Measurements from ENCODE around the gene KRTAP10-8.
"Not testable (repeated sequence)": the region's sequence is repeated elsewhere in the genome, so short reads cannot be mapped to it uniquely, and the experiment has no call there.

KRTAP10-8 gene

GRCh38 chr21:44623575-44623974 lies 11.7 kb downstream of the KRTAP10-8 start:
- Histone ChIP-seq H3K56ac (ENCODE audit: low read length) (no peak overlapping the region), H3K27me3 (ENCODE audit: insufficient read depth, low read length, poor library complexity) (no peaks in the 10 kb centered on the region), H3K4ac (ENCODE audit: low read depth, low read length) (no peak overlapping the region), H2BK5ac (ENCODE audit: low read length) (no peak overlapping the region), H4K5ac (ENCODE audit: low read length) (no peak overlapping the region), H3K9ac (ENCODE audit: low read length) (no peak overlapping the region), H2BK120ac (ENCODE audit: low read depth, low read length) (no peak overlapping the region), H3K4me2 (ENCODE audit: low read length) (no peak overlapping the region), H3K79me2 (ENCODE audit: control insufficient read depth, insufficient read depth, low read length) (no peaks in the 10 kb centered on the region), H3K4me3 (ENCODE audit: low read length) (no peak overlapping the region), H3K36me3 (ENCODE audit: control insufficient read depth, insufficient read depth, low read length) (no peaks in the 10 kb centered on the region), H3K79me1 (ENCODE audit: low read length) (no peaks in the 10 kb centered on the region), H3K18ac (ENCODE audit: low read length) (no peak overlapping the region), H4K8ac (ENCODE audit: low read depth, low read length) (no peak overlapping the region), H3K27ac (ENCODE audit: low read depth, low read length) (no peak overlapping the region), H3K23ac (ENCODE audit: low read length) (no peak overlapping the region), H2AK5ac (ENCODE audit: low read length) (no peak overlapping the region), H2BK15ac (replicated peaks; ENCODE audit: low read depth) (no peak overlapping the region), H3K4me1 (ENCODE audit: control insufficient read depth, low read depth, low read length) (peaks cover 4% of the 10 kb centered on the region)
- DNase-seq = no peak

- H3K79me2 ChIP-seq (ENCODE audit: control insufficient read depth, insufficient read depth, low read length) = no peaks in the 10 kb centered on the region
- H3K4me3 ChIP-seq (ENCODE audit: low read length) = no peak overlapping the region
- WGBS (ENCODE audit: extremely low coverage, insufficient coverage, low lambda C conversion rate) = no CpG with 5 or more reads among the region's 7 CpGs
- DNase-seq = no peak
- H3K27ac ChIP-seq (ENCODE audit: low read depth, low read length) = no peak overlapping the region
- H3K27me3 ChIP-seq (ENCODE audit: insufficient read depth, low read length, poor library complexity) = no peaks in the 10 kb centered on the region
- no peak overlapping the region for H3K18ac ChIP-seq (ENCODE audit: low read length)
- no peak overlapping the region for H2BK15ac ChIP-seq (replicated peaks; ENCODE audit: low read depth)
- no peaks in the 10 kb centered on the region for H3K4me1 ChIP-seq (ENCODE audit: control insufficient read depth, low read depth, low read length)
- H3K36me3 ChIP-seq (ENCODE audit: control insufficient read depth, insufficient read depth, low read length) = no peaks in the 10 kb centered on the region
- no peak overlapping the region for H3K9ac ChIP-seq (ENCODE audit: low read length)
- H3K4me2 ChIP-seq (ENCODE audit: low read length) = no peak overlapping the region
- H3K56ac ChIP-seq (ENCODE audit: low read length) = no peak overlapping the region
- H2BK120ac ChIP-seq (ENCODE audit: low read depth, low read length) = no peak overlapping the region
- no peak overlapping the region for H2AK5ac ChIP-seq (ENCODE audit: low read length)
- no peak overlapping the region for H2BK5ac ChIP-seq (ENCODE audit: low read length)
- no peak overlapping the region for H3K4ac ChIP-seq (ENCODE audit: low read depth, low read length)
- H3K79me1 ChIP-seq (ENCODE audit: low read length) = no peaks in the 10 kb centered on the region
- H3K23ac ChIP-seq (ENCODE audit: low read length) = no peak overlapping the region
- no peak overlapping the region for H4K5ac ChIP-seq (ENCODE audit: low read length)
- no peak overlapping the region for H4K8ac ChIP-seq (ENCODE audit: low read depth, low read length)
Observed at GRCh38 chr21:44625756-44626155, 13.9 kb downstream of the KRTAP10-8 start.

GRCh38 chr21:44626262-44626661 lies 14.4 kb downstream of the KRTAP10-8 start:
- H3K4me2 ChIP-seq (ENCODE audit: low read length) = no peak overlapping the region
- H3K4ac ChIP-seq (ENCODE audit: low read depth, low read length) = no peak overlapping the region
- H3K56ac ChIP-seq (ENCODE audit: low read length) = no peak overlapping the region
- no peaks in the 10 kb centered on the region for H3K27me3 ChIP-seq (ENCODE audit: insufficient read depth, low read length, poor library complexity)
- H3K79me2 ChIP-seq (ENCODE audit: control insufficient read depth, insufficient read depth, low read length) = no peaks in the 10 kb centered on the region
- H3K4me1 ChIP-seq (ENCODE audit: control insufficient read depth, low read depth, low read length) = no peaks in the 10 kb centered on the region
- H2BK15ac ChIP-seq (replicated peaks; ENCODE audit: low read depth) = no peak overlapping the region
- WGBS (ENCODE audit: extremely low coverage, insufficient coverage, low lambda C conversion rate) = no CpG with 5 or more reads among the region's 10 CpGs
- H3K18ac ChIP-seq (ENCODE audit: low read length) = no peak overlapping the region
- H2BK5ac ChIP-seq (ENCODE audit: low read length) = no peak overlapping the region
- H4K8ac ChIP-seq (ENCODE audit: low read depth, low read length) = no peak overlapping the region
- H3K27ac ChIP-seq (ENCODE audit: low read depth, low read length) = no peak overlapping the region
- H3K36me3 ChIP-seq (ENCODE audit: control insufficient read depth, insufficient read depth, low read length) = no peaks in the 10 kb centered on the region
- H4K5ac ChIP-seq (ENCODE audit: low read length) = no peak overlapping the region
- no peaks in the 10 kb centered on the region for H3K79me1 ChIP-seq (ENCODE audit: low read length)
- DNase-seq = no peak
- H2AK5ac ChIP-seq (ENCODE audit: low read length) = no peak overlapping the region
- H3K23ac ChIP-seq (ENCODE audit: low read length) = no peak overlapping the region
- no peak overlapping the region for H3K9ac ChIP-seq (ENCODE audit: low read length)
- H3K4me3 ChIP-seq (ENCODE audit: low read length) = no peak overlapping the region
- H2BK120ac ChIP-seq (ENCODE audit: low read depth, low read length) = no peak overlapping the region

- Histone ChIP-seq H3K4me3 (ENCODE audit: low read length) (no peak within 1 kb of the TSS), H3K27me3 (ENCODE audit: insufficient read depth, low read length, poor library complexity) (no peaks in the 10 kb centered on the region), H3K79me2 (ENCODE audit: control insufficient read depth, insufficient read depth, low read length) (no peaks in the 10 kb centered on the region), H2BK15ac (replicated peaks; ENCODE audit: low read depth) (no peak within 1 kb of the TSS), H4K8ac (ENCODE audit: low read depth, low read length) (no peak within 1 kb of the TSS), H3K18ac (ENCODE audit: low read length) (no peak within 1 kb of the TSS), H3K9ac (ENCODE audit: low read length) (no peak within 1 kb of the TSS), H3K27ac (ENCODE audit: low read depth, low read length) (no peak within 1 kb of the TSS), H3K56ac (ENCODE audit: low read length) (no peak within 1 kb of the TSS), H3K79me1 (ENCODE audit: low read length) (no peaks in the 10 kb centered on the region), H3K23ac (ENCODE audit: low read length) (no peak within 1 kb of the TSS), H3K36me3 (ENCODE audit: control insufficient read depth, insufficient read depth, low read length) (no peaks in the 10 kb centered on the region), H2BK120ac (ENCODE audit: low read depth, low read length) (no peak within 1 kb of the TSS), H2AK5ac (ENCODE audit: low read length) (no peak within 1 kb of the TSS), H2BK5ac (ENCODE audit: low read length) (no peak within 1 kb of the TSS), H3K4me1 (ENCODE audit: control insufficient read depth, low read depth, low read length) (no peaks in the 10 kb centered on the region), H4K5ac (ENCODE audit: low read length) (no peak within 1 kb of the TSS), H3K4me2 (ENCODE audit: low read length) (no peak within 1 kb of the TSS), H3K4ac (ENCODE audit: low read depth, low read length) (no peak within 1 kb of the TSS)
- WGBS (ENCODE audit: extremely low coverage, insufficient coverage, low lambda C conversion rate) = no CpG with 5 or more reads among the region's 7 CpGs
- no peak for DNase-seq
Observed at GRCh38 chr21:44626673-44627143, 14.8 kb downstream of the KRTAP10-8 start, which contains the start of gene KRTAP10-9. Gene KRTAP10-9, plus strand, starts transcription at chr21:44627093. Its CDS starts 79 bp downstream, at chr21:44627172.

- H3K79me2 ChIP-seq (ENCODE audit: control insufficient read depth, insufficient read depth, low read length); H3K4ac ChIP-seq (ENCODE audit: low read depth, low read length); H2BK120ac ChIP-seq (ENCODE audit: low read depth, low read length); H4K5ac ChIP-seq (ENCODE audit: low read length); DNase-seq; H3K23ac ChIP-seq (ENCODE audit: low read length); H2AK5ac ChIP-seq (ENCODE audit: low read length); H3K4me3 ChIP-seq (ENCODE audit: low read length); H3K9ac ChIP-seq (ENCODE audit: low read length); H2BK5ac ChIP-seq (ENCODE audit: low read length); H3K27ac ChIP-seq (ENCODE audit: low read depth, low read length); H3K79me1 ChIP-seq (ENCODE audit: low read length); H3K27me3 ChIP-seq (ENCODE audit: insufficient read depth, low read length, poor library complexity); H3K36me3 ChIP-seq (ENCODE audit: control insufficient read depth, insufficient read depth, low read length); H4K8ac ChIP-seq (ENCODE audit: low read depth, low read length); H3K18ac ChIP-seq (ENCODE audit: low read length); H3K56ac ChIP-seq (ENCODE audit: low read length); H2BK15ac ChIP-seq (replicated peaks; ENCODE audit: low read depth); H3K4me2 ChIP-seq (ENCODE audit: low read length); H3K4me1 ChIP-seq (ENCODE audit: control insufficient read depth, low read depth, low read length): not testable (repeated sequence)
- WGBS (ENCODE audit: extremely low coverage, insufficient coverage, low lambda C conversion rate) = no CpG with 5 or more reads among the region's 20 CpGs
Observed at GRCh38 chr21:44627181-44627822, 15.4 kb downstream of the KRTAP10-8 start.

GRCh38 chr21:44627831-44628233 lies 16.0 kb downstream of the KRTAP10-8 start:
- H3K27me3 ChIP-seq (ENCODE audit: insufficient read depth, low read length, poor library complexity); H3K23ac ChIP-seq (ENCODE audit: low read length); H3K9ac ChIP-seq (ENCODE audit: low read length); H3K4ac ChIP-seq (ENCODE audit: low read depth, low read length); H3K79me2 ChIP-seq (ENCODE audit: control insufficient read depth, insufficient read depth, low read length); H3K36me3 ChIP-seq (ENCODE audit: control insufficient read depth, insufficient read depth, low read length); H2BK120ac ChIP-seq (ENCODE audit: low read depth, low read length); H3K18ac ChIP-seq (ENCODE audit: low read length); H3K4me3 ChIP-seq (ENCODE audit: low read length); H2BK15ac ChIP-seq (replicated peaks; ENCODE audit: low read depth); H3K79me1 ChIP-seq (ENCODE audit: low read length); H3K56ac ChIP-seq (ENCODE audit: low read length); H3K27ac ChIP-seq (ENCODE audit: low read depth, low read length); H4K8ac ChIP-seq (ENCODE audit: low read depth, low read length); DNase-seq; H2AK5ac ChIP-seq (ENCODE audit: low read length); H3K4me2 ChIP-seq (ENCODE audit: low read length); H4K5ac ChIP-seq (ENCODE audit: low read length); H3K4me1 ChIP-seq (ENCODE audit: control insufficient read depth, low read depth, low read length); H2BK5ac ChIP-seq (ENCODE audit: low read length): not testable (repeated sequence)
- WGBS (ENCODE audit: extremely low coverage, insufficient coverage, low lambda C conversion rate) = no CpG with 5 or more reads among the region's 15 CpGs

All from mesendoderm (in vitro differentiated cells).